Heart left ventricle (tissue), 16 donors: Measurements from ENCODE around the gene ANXA6. TPM values are rescaled to one million over a fixed set of nuclear protein-coding genes. Genes with fewer than 3 reads are reported as not detected.

Experiments
- ATAC-seq, 4 donors: fragments of 200-7000 bp; cut with Tn5 transposase; one replicate each; pipeline ENCODE4 v1.9.1; 2020 to 2022; ENCODE audit warnings: moderate library complexity in 4 of 4, mild to moderate bottlenecking in 3 of 4, moderate number of reproducible peaks in 1 of 4
- DNase-seq, 5 donors: peaks; one replicate each; pipeline ENCODE4 v3.0.0-alpha.2; 2020
- H3K27ac ChIP-seq, 12 donors: fragments of 200-600 bp; sonication (generic) in 4 of 12; one replicate each; pipeline versions ENCODE4 v1.5.0 to v1.8.0; 2016 to 2022; ENCODE audit warnings: mild to moderate bottlenecking in 2 of 12
- H3K27me3 ChIP-seq, 9 donors: fragments of 200-600 bp; sonication (generic) in 2 of 9; one replicate each; pipeline versions ENCODE4 v1.5.1 to v1.8.0; 2016 to 2022; ENCODE audit warnings: mild to moderate bottlenecking in 3 of 9
- H3K36me3 ChIP-seq, 9 donors: fragments of 200-600 bp; sonication (generic) in 2 of 9; one replicate each; pipeline versions ENCODE4 v1.5.0 to v1.8.0; 2018 to 2022; ENCODE audit warnings: mild to moderate bottlenecking in 2 of 9
- H3K4me1 ChIP-seq, 12 donors: fragments of 200-600 bp; sonication (generic) in 4 of 12; one replicate each; pipeline versions ENCODE4 v1.5.0 to v1.8.0; 2016 to 2022; ENCODE audit warnings: mild to moderate bottlenecking in 3 of 12
- H3K4me3 ChIP-seq, 12 donors: fragments of 200-600 bp; sonication (generic) in 4 of 12; one replicate each; pipeline versions ENCODE4 v1.5.0 to v1.8.0; 2017 to 2022; ENCODE audit warnings: mild to moderate bottlenecking in 9 of 12, moderate library complexity in 4 of 12
- H3K9me3 ChIP-seq, 12 donors: fragments of 200-600 bp; sonication (generic) in 4 of 12; one replicate each; pipeline versions ENCODE4 v1.5.0 to v1.8.0; 2016 to 2022; ENCODE audit warnings: mild to moderate bottlenecking in 1 of 12
- CTCF ChIP-seq, 12 donors: fragments of 200-600 bp; sonication (generic) in 4 of 12; IDR thresholded peaks; one replicate each; pipeline versions ENCODE4 v1.5.0 to v1.8.0; 2018 to 2022; ENCODE audit warnings: antibody characterized with exemption in 12 of 12, mild to moderate bottlenecking in 5 of 12
- POLR2A ChIP-seq, 2 donors: fragments of 450-650 bp; IDR thresholded peaks; one replicate each; pipeline ENCODE4 v1.6.1; 2017; ENCODE audit warnings: antibody characterized with exemption in 2 of 2, mild to moderate bottlenecking in 2 of 2, moderate library complexity in 2 of 2
- WGBS, 4 donors: extraction: QIAGEN DNeasy Blood & Tissue Kit in 2 of 4; methylation state at CpG; one replicate each; pipeline versions ENCODE4 v1.1.5 to v1.1.7; 2013 to 2018; 5-methylcytosine and 5-hydroxymethylcytosine counted together
- intact Hi-C, 10 donors: fragments of 100-400 bp; cut with DNase I; formaldehyde crosslinking; loops; one replicate each; pipeline versions ENCODE4 v1.11.1 to v1.14.2; 2022
- polyA plus RNA-seq, 2 donors: library from polyadenylated mRNA; stranded (reverse); fragments of 200-250 nt; gene quantifications; one replicate each; pipeline ENCODE4 v1.2.3, GENCODE V29; 2013
- total RNA-seq, 9 donors: library from RNA; depleted of rRNA in 2 of 9; stranded (reverse); fragments of >200 nt in 2 of 9; fragmentation: NEBNext Ultra II Directional in 3 of 9; extraction: Animal tissue kit (Norgen Biotek cat#: 25700) in 3 of 9; gene quantifications; one replicate each; pipeline versions ENCODE4 v1.1.0 to v1.2.4, GENCODE V29; 2016 to 2023
- donor health status: ischemic (EF 13 %, LVEDD 7.1; RV severe dilation, severe dysfunction).
- donor health status: healthy with polysubstance abuse.
- donor health status: DM: no; HTN: yes; CAD: no.
- donor health status: DM: no; HTN: no; CAD: no.
- donor health status: ischemic (EF 25% LVEDD 6.9; RV normal size, moderate dysfunction).
- donor health status: ischemic (EF 25% LVEDD 5.7; RV mildly dilated, moderate dysfunction).
- donor health status: healthy.
- donor health status: DM: yes; HTN: yes; CAD: no.
- donor health status: ischemic (EF 35%, LVEDD 5.7; RV mildly dilated, moderate dysfunction).
- donor health status: nonischemic (EF 11% LVEDD 7.7; RV severe dilation, severe dysfunction).
- donor health status: DM: yes; HTN: yes; CAD: no.
- donor health status: PGD.
- donor health status: ischemic (EF 29% LVEDD 5.4; RV normal size, mild dysfunction).
- donor health status: nonischemic (EF 23%, LVEDD 6.1; RV moderate dilation, normal function).

ANXA6 gene
- total and polyA plus RNA-seq, 11 donors, result 171 to 287 (median 202) TPM

GRCh38 chr5:151196556-151197290, 39.1 kb upstream of the ANXA6 start:
- H3K27me3 ChIP-seq, result no peaks in the 10 kb centered on the region
- TF ChIP-seq CTCF (IDR thresholded peaks at IDR 0.05) (no peak), POLR2A (IDR thresholded peaks at IDR 0.05) (no peak)
- ATAC-seq, result peak; percentile 9 to 71 (median 36)
- peak in 1 of 5 donors; percentile 7 for DNase-seq
- H3K9me3 ChIP-seq, result peaks cover 0 to 14% (median 6%) of the 10 kb centered on the region in 12 donors
- intact Hi-C loops, result loop anchor here in 1 of 10 donors (5.0 kb wide), 1 partner anchor 41 kb away; no protein-coding TSS in a partner anchor
- no peak overlapping the region for H3K4me3 ChIP-seq
- H3K36me3 ChIP-seq, result peaks cover 0 to 67% (median 61%) of the 10 kb centered on the region in 9 donors
- 44 to 61% (median 53%) methylated on average over 5 of the region's 5 CpGs for whole genome bisulfite sequencing, 4 donors
- H3K4me1 ChIP-seq, result peaks cover 0 to 23% (median 0%) of the 10 kb centered on the region in 12 donors
- H3K27ac ChIP-seq, result peak overlapping the region in 3 of 12 donors; percentile 7 to 29 (median 13)

GRCh38 chr5:151195622-151196021, 38.0 kb upstream of the ANXA6 start:
- intact Hi-C loops, result loop anchor here in 1 of 10 donors (5.0 kb wide), 1 partner anchor 42 kb away; no protein-coding TSS in a partner anchor
- ATAC-seq (peak in 1 of 4 donors; percentile 27), DNase-seq (no peak)
- H3K9me3 ChIP-seq, result peaks cover 0 to 19% (median 6%) of the 10 kb centered on the region in 12 donors
- peak overlapping the region in 1 of 12 donors; percentile 5 for H3K27ac ChIP-seq
- WGBS, 4 donors, result 86 to 95% (median 89%) methylated on average over 5 of the region's 5 CpGs
- no peak overlapping the region for H3K4me3 ChIP-seq
- H3K36me3 ChIP-seq, result peaks cover 0 to 56% (median 50%) of the 10 kb centered on the region in 9 donors
- no peaks in the 10 kb centered on the region for H3K27me3 ChIP-seq
- TF ChIP-seq POLR2A (IDR thresholded peaks at IDR 0.05) (no peak), CTCF (IDR thresholded peaks at IDR 0.05) (no peak)
- peaks cover 0 to 30% (median 0%) of the 10 kb centered on the region in 12 donors for H3K4me1 ChIP-seq

DNA sequence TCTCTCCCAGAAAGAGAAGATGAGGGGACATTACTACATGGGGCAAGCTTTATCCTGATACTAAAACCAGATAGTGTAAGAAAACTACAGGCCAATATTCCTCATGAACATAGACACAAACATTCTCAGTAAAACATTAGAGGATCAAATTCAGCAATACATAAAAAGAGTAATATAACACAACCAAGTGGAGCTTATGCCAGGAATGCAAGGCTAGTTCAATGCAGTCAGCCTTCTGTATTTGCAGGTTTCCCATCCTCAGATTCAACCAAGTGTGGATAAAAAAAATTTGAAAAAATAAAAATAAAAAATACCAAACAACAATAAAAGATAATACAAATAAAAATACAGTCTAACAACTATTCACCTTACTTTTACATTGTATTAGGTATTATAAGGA, 35.0 kb upstream of the ANXA6 start:
- Histone ChIP-seq H3K27ac (no peak overlapping the region), H3K4me3 (no peak overlapping the region), H3K36me3 (peaks cover 0 to 54% (median 28%) of the 10 kb centered on the region in 9 donors), H3K9me3 (peaks cover 0 to 29% (median 7%) of the 10 kb centered on the region in 12 donors), H3K27me3 (no peaks in the 10 kb centered on the region), H3K4me1 (peaks cover 0 to 30% (median 0%) of the 10 kb centered on the region in 12 donors)
- ATAC-seq, result no peak
- DNase-seq, result no peak
- intact Hi-C loops, result no loop called here
- TF ChIP-seq POLR2A (IDR thresholded peaks at IDR 0.05), result no peak
- no peak for TF ChIP-seq CTCF (IDR thresholded peaks at IDR 0.05)

- 92 to 98% (median 97%) methylated on average over 1 of the region's 1 CpG for WGBS, 4 donors
- peaks cover 0 to 54% (median 26%) of the 10 kb centered on the region in 9 donors for H3K36me3 ChIP-seq
Observed at GRCh38 chr5:151191661-151192060, 34.1 kb upstream of the ANXA6 start.

More at GRCh38 chr5:151191661-151192060, 34.1 kb upstream of the ANXA6 start:
- Histone ChIP-seq H3K27me3 (no peaks in the 10 kb centered on the region), H3K4me3 (no peak overlapping the region), H3K27ac (no peak overlapping the region), H3K9me3 (peaks cover 0 to 29% (median 7%) of the 10 kb centered on the region in 12 donors), H3K4me1 (peaks cover 0 to 26% (median 0%) of the 10 kb centered on the region in 12 donors)
- DNase-seq (no peak), ATAC-seq (no peak)
- intact Hi-C loops, result no loop called here
- TF ChIP-seq CTCF (IDR thresholded peaks at IDR 0.05), result no peak
- no peak for TF ChIP-seq POLR2A (IDR thresholded peaks at IDR 0.05)
